Colon (tissue), 2 donors: ENCODE data around the gene TRIM69.

ENCODE experiments used
- FAIRE-seq: peaks from 2 replicates; lab custom pipeline; 2012; peaks lifted over from hg19 to GRCh38; lab: Jason Lieb, UNC
- donor health status: control.
- donor health status: control.

TRIM69 gene

GRCh38 chr15:44808557-44808956, 72.2 kb downstream of the TRIM69 start:
- no peak for FAIRE-seq

GRCh38 chr15:44810237-44810636, 73.9 kb downstream of the TRIM69 start:
- FAIRE-seq = no peak

DNA sequence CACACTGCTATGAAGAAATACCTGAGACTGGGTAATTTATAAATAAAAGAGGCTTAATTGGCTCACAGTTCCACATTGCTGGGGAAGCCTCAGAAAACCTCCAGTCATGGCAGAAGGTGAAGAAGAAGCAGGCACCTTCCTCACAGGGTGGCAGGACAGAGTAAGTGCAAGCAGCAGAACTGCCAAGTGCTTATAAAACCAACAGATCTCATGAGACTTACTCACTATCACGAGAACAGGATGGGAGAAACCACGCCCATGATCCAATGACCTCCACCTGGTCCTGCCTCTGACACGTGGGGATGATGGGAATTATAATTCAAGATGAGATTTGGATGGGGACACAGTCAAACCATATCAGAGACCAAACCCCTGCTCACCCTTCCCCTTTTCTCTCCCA, 75.0 kb downstream of the TRIM69 start:
- no peak for FAIRE-seq

GRCh38 chr15:44812029-44812517, 75.7 kb downstream of the TRIM69 start:
- no peak for FAIRE-seq

DNA sequence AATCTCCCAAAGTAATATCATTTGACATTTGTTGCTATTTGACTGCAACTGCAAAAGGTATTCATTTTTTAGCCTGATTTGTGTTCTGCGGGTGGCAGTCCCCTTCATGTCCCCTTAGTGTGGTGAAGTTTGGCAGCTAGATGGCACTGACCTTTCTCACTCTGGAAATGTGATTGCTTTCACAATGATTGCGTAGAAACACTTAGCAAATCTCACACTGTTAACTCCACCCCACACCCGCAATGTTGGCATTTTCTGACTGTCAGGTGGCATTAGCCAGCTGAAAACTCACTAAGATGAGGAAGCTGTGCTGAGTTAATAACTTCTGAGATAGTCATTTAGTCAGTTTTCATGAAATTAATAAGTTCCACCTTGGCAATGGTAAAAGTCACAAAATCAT, 76.9 kb downstream of the TRIM69 start:
- FAIRE-seq = no peak
